ENCODE data around the gene RGPD8.
"Not testable (repeated sequence)": the region's sequence is repeated elsewhere in the genome, so short reads cannot be mapped to it uniquely, and the experiment has no call there.

DNA sequence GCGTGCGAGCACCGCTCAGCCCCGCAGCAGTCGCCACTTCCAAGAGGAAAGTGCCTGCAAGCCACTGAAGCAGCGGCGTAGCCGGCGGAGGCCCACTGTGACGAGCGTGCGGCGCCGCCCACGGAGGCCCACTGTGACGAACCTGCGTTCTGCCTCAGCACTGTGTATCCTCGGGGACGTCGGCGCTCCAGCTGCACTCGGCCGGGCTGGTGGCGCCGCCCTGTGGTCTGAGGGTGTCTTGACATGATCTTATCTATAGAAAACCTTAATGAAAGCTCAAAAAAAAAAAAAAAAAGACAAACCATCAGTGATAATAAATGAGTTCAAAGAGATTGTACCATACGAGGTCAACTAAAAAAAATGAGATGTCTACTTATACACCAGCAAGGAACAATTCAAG is at the start of gene RGPD8:
- TF ChIP-seq POLR2AphosphoS2 (IDR thresholded peaks at IDR 0.05; ENCODE audit: low read depth, low read length); TARDBP (IDR thresholded peaks at IDR 0.05; ENCODE audit: borderline replicate concordance); NFYA (IDR thresholded peaks at IDR 0.05; ENCODE audit: borderline replicate concordance, low read depth, low read length); HDAC2 (IDR thresholded peaks at IDR 0.05); FOS (IDR thresholded peaks at IDR 0.05; ENCODE audit: borderline replicate concordance, extremely low read depth, insufficient read length); POLR2AphosphoS5 (IDR thresholded peaks at IDR 0.05; ENCODE audit: low read length); FOXM1 (IDR thresholded peaks at IDR 0.05; ENCODE audit: low read depth, low read length); EP300 (IDR thresholded peaks at IDR 0.05; ENCODE audit: borderline replicate concordance in 1 of 2, control insufficient read depth in 1 of 2, low read depth in 2 of 2, low read length in 2 of 2): not testable (repeated sequence)
- TF ChIP-seq, protein P1, sequence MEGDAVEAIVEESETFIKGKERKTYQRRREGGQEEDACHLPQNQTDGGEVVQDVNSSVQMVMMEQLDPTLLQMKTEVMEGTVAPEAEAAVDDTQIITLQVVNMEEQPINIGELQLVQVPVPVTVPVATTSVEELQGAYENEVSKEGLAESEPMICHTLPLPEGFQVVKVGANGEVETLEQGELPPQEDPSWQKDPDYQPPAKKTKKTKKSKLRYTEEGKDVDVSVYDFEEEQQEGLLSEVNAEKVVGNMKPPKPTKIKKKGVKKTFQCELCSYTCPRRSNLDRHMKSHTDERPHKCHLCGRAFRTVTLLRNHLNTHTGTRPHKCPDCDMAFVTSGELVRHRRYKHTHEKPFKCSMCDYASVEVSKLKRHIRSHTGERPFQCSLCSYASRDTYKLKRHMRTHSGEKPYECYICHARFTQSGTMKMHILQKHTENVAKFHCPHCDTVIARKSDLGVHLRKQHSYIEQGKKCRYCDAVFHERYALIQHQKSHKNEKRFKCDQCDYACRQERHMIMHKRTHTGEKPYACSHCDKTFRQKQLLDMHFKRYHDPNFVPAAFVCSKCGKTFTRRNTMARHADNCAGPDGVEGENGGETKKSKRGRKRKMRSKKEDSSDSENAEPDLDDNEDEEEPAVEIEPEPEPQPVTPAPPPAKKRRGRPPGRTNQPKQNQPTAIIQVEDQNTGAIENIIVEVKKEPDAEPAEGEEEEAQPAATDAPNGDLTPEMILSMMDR (IDR thresholded peaks at IDR 0.05 in 2 of 3, conservative IDR thresholded peaks at IDR 0.05 in 1 of 3; ENCODE audit: control insufficient read depth in 2 of 3, extremely low read depth in 1 of 3, insufficient read depth in 1 of 3, low read depth in 3 of 3, low read length in 3 of 3): peak; percentile 30 to 55 (median 50); a peak in 5 of 6 replicates
- TF ChIP-seq TCF12 (IDR thresholded peaks at IDR 0.05; ENCODE audit: low read depth, low read length): 0 out of 2 replicates have a peak, but pooled peaks have one; percentile 7
- TF ChIP-seq POLR2A (IDR thresholded peaks at IDR 0.05; ENCODE audit: low read depth, low read length): 0 out of 2 replicates have a peak, but pooled peaks have one; percentile 44

All from GM12878 (cell line).